Upper lobe of left lung (tissue), 6 donors: ENCODE data around the gene BLID. TPM values are rescaled to one million over a fixed set of nuclear protein-coding genes. Genes with fewer than 3 reads are reported as not detected.

ENCODE experiments used
- ATAC-seq, 2 donors: fragments of 200-7000 bp; cut with Tn5 transposase; one replicate each; pipeline ENCODE4 v1.9.1; 2022; ENCODE audit warnings: mild to moderate bottlenecking in 2 of 2, moderate library complexity in 2 of 2; ENCODE audit not compliant: low FRiP score in 2 of 2
- DNase-seq, 2 donors: peaks; one replicate each; pipeline ENCODE4 v3.0.0-alpha.2; 2019 to 2020
- H3K27ac ChIP-seq, 4 donors: fragments of 200-600 bp; sonication (generic); one replicate each; pipeline ENCODE4 v1.5.1; 2016 to 2019
- H3K27me3 ChIP-seq, 4 donors: fragments of 200-600 bp; sonication (generic); one replicate each; pipeline ENCODE4 v1.5.1; 2017 to 2019
- H3K36me3 ChIP-seq, 4 donors: fragments of 200-600 bp; sonication (generic); one replicate each; pipeline ENCODE4 v1.5.1; 2016 to 2019
- H3K4me1 ChIP-seq, 4 donors: fragments of 200-600 bp; sonication (generic); one replicate each; pipeline ENCODE4 v1.5.1; 2018 to 2019
- H3K4me3 ChIP-seq, 4 donors: fragments of 200-600 bp; sonication (generic); one replicate each; pipeline ENCODE4 v1.5.1; 2017 to 2019; ENCODE audit warnings: mild to moderate bottlenecking in 2 of 4, moderate library complexity in 1 of 4
- H3K9me3 ChIP-seq, 4 donors: fragments of 200-600 bp; sonication (generic); one replicate each; pipeline ENCODE4 v1.5.1; 2018 to 2019
- EP300 ChIP-seq, 4 donors: sonication (generic); formaldehyde crosslinking; IDR thresholded peaks; one replicate each; pipeline ENCODE4 v1.5.1; 2017; ENCODE audit warnings: antibody characterized with exemption in 4 of 4, control low read depth in 2 of 4
- POLR2A ChIP-seq, 4 donors: fragments of 450-650 bp; IDR thresholded peaks; one replicate each; pipeline ENCODE4 v1.5.1; 2016 to 2017; ENCODE audit warnings: antibody characterized with exemption in 4 of 4, mild to moderate bottlenecking in 2 of 4
- POLR2AphosphoS5 ChIP-seq, 2 donors: sonication (generic); formaldehyde crosslinking; IDR thresholded peaks; one replicate each; pipeline ENCODE4 v1.5.1; 2017; ENCODE audit warnings: antibody characterized with exemption in 2 of 2
- whole genome bisulfite sequencing, 2 donors: methylation state at CpG; one replicate each; pipeline ENCODE4 v1.1.5; 2017 to 2018; 5-methylcytosine and 5-hydroxymethylcytosine counted together
- total RNA-seq, 6 donors: library from RNA; depleted of rRNA in 4 of 6; stranded (reverse); fragments of >200 nt in 4 of 6; gene quantifications; one replicate each; pipeline versions ENCODE4 v1.1.0 to v1.2.1, GENCODE V29; 2016 to 2021
- TF ChIP-seq, protein P1 (sequence below), 6 experiments: fragments of 450-650 bp in 4 of 6; fragments of 200-600 bp in 2 of 6; sonication (generic) in 2 of 6; IDR thresholded peaks; one replicate each; pipeline ENCODE4 v1.5.1; 2016 to 2019; ENCODE audit warnings: antibody characterized with exemption in 6 of 6
- donor health status: DM: no; HTN: no; CAD: no; lungs with moderate emphysema.
- donor health status: DM: no; HTN: yes; CAD: no; lungs with severe emphysema.

The BLID gene
- total RNA-seq, 6 donors from 2014 or later, result 0.30 to 6.3 TPM; not detected in 4

DNA sequence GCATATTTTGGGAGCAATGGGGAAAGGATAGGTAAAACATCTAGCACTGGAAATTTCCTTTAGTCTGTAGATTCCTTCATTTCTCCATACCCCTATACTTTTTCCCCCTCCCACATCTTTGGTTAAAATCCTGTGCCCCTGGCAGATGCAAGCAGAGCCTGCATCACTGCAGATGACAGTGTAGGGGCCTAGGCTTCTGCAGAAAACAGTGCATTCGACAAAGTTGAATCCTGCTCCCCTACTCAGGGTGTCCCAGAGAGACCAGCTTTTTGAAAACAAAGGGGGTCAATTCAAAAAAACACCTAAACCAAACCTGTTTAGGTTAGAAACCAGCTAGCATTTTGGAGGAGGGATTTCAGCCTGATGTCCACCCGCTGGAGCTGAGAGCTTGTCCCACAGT lies 43.8 kb upstream of the BLID start:
- no peak overlapping the region for H3K27ac ChIP-seq

DNA sequence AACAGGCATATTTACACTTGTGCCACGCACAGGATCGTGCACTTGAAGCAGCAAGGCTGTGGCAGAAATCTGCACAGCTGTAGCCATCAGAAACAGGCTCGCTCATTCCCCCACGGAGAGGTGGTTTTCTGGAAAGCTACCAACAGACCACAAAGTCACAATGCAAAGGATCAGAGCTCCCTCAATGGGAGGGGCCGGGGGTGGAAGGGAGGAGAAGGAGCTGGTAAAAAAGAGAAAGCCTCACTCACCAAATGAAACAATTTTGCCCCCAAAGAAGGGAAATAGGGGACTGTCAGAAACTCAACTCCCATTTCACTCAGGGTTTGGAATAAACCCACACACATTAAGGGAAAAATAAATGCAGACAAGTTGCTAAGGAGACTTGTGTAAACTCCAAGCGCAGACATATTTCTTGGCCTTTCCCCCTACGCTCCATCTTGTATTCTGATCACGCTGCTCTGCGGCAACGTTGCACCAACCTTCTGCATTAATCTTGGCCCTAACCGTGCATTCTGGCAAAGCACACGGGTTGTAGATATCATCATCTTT lies 43.2 kb upstream of the BLID start:
- 62 to 63% methylated on average over 12 of the region's 12 CpGs for WGBS, 2 donors
- Histone ChIP-seq H3K27ac (peak overlapping the region; percentile 10 to 46 (median 23)), H3K9me3 (no peaks in the 10 kb centered on the region), H3K4me1 (peaks cover 0 to 7% (median 3%) of the 10 kb centered on the region in 4 donors), H3K27me3 (no peaks in the 10 kb centered on the region), H3K4me3 (peak overlapping the region in 2 of 4 donors; percentile 10 to 20), H3K36me3 (no peaks in the 10 kb centered on the region)
- no peak for TF ChIP-seq POLR2AphosphoS5 (IDR thresholded peaks at IDR 0.05)
- no peak for TF ChIP-seq EP300 (IDR thresholded peaks at IDR 0.05)
- TF ChIP-seq, protein P1, sequence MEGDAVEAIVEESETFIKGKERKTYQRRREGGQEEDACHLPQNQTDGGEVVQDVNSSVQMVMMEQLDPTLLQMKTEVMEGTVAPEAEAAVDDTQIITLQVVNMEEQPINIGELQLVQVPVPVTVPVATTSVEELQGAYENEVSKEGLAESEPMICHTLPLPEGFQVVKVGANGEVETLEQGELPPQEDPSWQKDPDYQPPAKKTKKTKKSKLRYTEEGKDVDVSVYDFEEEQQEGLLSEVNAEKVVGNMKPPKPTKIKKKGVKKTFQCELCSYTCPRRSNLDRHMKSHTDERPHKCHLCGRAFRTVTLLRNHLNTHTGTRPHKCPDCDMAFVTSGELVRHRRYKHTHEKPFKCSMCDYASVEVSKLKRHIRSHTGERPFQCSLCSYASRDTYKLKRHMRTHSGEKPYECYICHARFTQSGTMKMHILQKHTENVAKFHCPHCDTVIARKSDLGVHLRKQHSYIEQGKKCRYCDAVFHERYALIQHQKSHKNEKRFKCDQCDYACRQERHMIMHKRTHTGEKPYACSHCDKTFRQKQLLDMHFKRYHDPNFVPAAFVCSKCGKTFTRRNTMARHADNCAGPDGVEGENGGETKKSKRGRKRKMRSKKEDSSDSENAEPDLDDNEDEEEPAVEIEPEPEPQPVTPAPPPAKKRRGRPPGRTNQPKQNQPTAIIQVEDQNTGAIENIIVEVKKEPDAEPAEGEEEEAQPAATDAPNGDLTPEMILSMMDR (IDR thresholded peaks at IDR 0.05), result no peak
- TF ChIP-seq POLR2A (IDR thresholded peaks at IDR 0.05), result no peak
- ATAC-seq, result peak in 1 of 2 donors; percentile 9
- no peak for DNase-seq

More for the DNA sequence above, 43.8 kb upstream of the BLID start:
- Histone ChIP-seq H3K27me3 (no peaks in the 10 kb centered on the region), H3K36me3 (no peaks in the 10 kb centered on the region), H3K4me1 (peaks cover 0 to 7% (median 3%) of the 10 kb centered on the region in 4 donors), H3K9me3 (no peaks in the 10 kb centered on the region), H3K4me3 (no peak overlapping the region)
- TF ChIP-seq POLR2AphosphoS5 (IDR thresholded peaks at IDR 0.05), result no peak
- TF ChIP-seq, protein P1 (IDR thresholded peaks at IDR 0.05), result no peak
- no peak for TF ChIP-seq EP300 (IDR thresholded peaks at IDR 0.05)
- TF ChIP-seq POLR2A (IDR thresholded peaks at IDR 0.05), result no peak
- whole genome bisulfite sequencing, 2 donors, result 68 to 86% methylated on average over 2 of the region's 2 CpGs
- no peak for ATAC-seq
- DNase-seq, result no peak

DNA sequence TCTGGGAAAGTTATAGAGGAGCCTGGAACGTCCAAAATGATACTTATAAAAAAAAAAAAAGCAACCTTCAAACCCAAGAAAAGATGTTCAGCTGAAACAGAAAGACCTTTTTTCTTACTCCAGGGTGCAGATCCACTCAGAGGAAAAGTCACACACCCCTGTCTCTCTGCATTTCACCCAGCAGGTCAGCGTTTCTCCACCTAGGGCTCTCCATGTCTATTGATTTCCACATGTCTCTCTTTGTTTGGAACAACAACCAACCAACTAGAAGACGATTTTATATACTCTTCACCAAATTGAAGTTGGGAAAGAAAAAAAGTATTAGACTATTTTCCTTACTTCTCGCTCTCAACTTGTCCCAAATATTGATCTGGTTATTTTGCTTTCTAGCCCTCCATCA lies 42.2 kb upstream of the BLID start:
- no peak for ATAC-seq
- TF ChIP-seq POLR2A (IDR thresholded peaks at IDR 0.05), result no peak
- no peak for TF ChIP-seq POLR2AphosphoS5 (IDR thresholded peaks at IDR 0.05)
- Histone ChIP-seq H3K9me3 (no peaks in the 10 kb centered on the region), H3K27me3 (no peaks in the 10 kb centered on the region), H3K27ac (peak overlapping the region in 3 of 4 donors; percentile 5 to 50 (median 50)), H3K4me3 (peak overlapping the region in 1 of 4 donors; percentile 33), H3K36me3 (no peaks in the 10 kb centered on the region), H3K4me1 (peaks cover 0 to 7% (median 3%) of the 10 kb centered on the region in 4 donors)
- DNase-seq, result no peak
- 58 to 65% methylated on average over 4 of the region's 4 CpGs for WGBS, 2 donors

DNA sequence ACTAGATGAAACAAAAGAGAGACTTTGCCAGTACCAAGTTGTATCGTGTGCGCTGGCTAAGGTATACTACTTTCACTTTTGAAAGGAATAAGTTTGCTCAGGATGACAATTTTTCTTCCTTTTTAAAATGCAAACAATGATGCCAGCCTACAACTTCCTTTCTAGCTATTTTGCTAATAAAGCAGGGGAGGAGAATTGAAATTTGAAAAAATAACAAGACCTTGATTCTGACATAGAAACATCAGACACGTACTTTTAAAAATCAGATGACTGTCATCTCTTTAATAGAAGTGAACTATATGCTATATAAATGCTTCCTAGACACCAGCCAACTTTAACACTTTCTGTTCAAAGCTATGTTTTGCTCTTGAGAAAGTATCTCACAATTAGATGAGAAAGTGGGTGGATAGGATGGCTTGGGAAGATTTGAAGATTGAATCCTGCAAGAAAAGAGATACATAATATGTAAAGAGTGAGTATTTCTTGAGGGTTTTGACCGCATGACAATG lies 41.7 kb upstream of the BLID start:
- ATAC-seq, result no peak
- Histone ChIP-seq H3K27me3 (no peaks in the 10 kb centered on the region), H3K4me1 (peaks cover 0 to 7% (median 3%) of the 10 kb centered on the region in 4 donors), H3K27ac (peak overlapping the region; percentile 3 to 50 (median 28)), H3K4me3 (peak overlapping the region in 3 of 4 donors; percentile 23 to 33 (median 29)), H3K9me3 (no peaks in the 10 kb centered on the region), H3K36me3 (no peaks in the 10 kb centered on the region)
- no peak for TF ChIP-seq POLR2A (IDR thresholded peaks at IDR 0.05)
- TF ChIP-seq, protein P1 (IDR thresholded peaks at IDR 0.05), result no peak
- no peak for TF ChIP-seq POLR2AphosphoS5 (IDR thresholded peaks at IDR 0.05)
- no peak for TF ChIP-seq EP300 (IDR thresholded peaks at IDR 0.05)
- 34% methylated on average over 4 of the region's 4 CpGs for whole genome bisulfite sequencing, 2 donors
- no peak for DNase-seq

DNA sequence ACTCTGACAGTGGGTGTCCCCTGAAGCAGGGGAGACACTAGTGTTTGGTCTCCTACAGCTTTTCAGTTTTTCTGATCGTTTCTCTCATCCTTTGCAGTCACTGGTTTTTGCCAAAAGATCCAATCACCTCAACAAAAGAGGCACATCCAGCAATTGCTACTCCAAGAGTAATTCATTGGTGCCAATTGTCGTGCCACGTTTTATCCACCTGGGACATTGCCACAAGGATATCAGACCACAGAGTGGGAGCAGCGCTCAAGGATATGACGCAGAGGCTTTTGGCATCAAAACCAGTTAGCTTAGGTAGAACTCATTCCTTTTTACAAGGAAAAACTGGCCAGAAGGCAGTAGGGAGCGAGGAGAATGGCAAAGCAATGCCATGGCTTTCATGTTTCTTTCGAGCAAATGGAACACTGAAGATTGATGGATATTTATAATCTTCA lies 40.9 kb upstream of the BLID start:
- ATAC-seq (peak; percentile 59 to 69), DNase-seq (peak in 1 of 2 donors; percentile 48)
- WGBS, 2 donors, result 46 to 49% methylated on average over 7 of the region's 7 CpGs
- H3K27ac ChIP-seq, result peak overlapping the region; percentile 3 to 50 (median 28)
- H3K4me1 ChIP-seq, result peaks cover 0 to 7% (median 1%) of the 10 kb centered on the region in 4 donors
- no peaks in the 10 kb centered on the region for H3K27me3 ChIP-seq
- no peak for TF ChIP-seq EP300 (IDR thresholded peaks at IDR 0.05)
- peak in 1 of 4 donors; percentile 62 for TF ChIP-seq POLR2A (IDR thresholded peaks at IDR 0.05)
- TF ChIP-seq POLR2AphosphoS5 (IDR thresholded peaks at IDR 0.05), result peak in 1 of 2 donors; percentile 34
- TF ChIP-seq, protein P1 (IDR thresholded peaks at IDR 0.05), result no peak
- peak overlapping the region in 3 of 4 donors; percentile 23 to 33 (median 29) for H3K4me3 ChIP-seq
- H3K9me3 ChIP-seq, result no peaks in the 10 kb centered on the region
- no peaks in the 10 kb centered on the region for H3K36me3 ChIP-seq
